ENCODE data around the gene ATRAID.

ATRAID gene

DNA sequence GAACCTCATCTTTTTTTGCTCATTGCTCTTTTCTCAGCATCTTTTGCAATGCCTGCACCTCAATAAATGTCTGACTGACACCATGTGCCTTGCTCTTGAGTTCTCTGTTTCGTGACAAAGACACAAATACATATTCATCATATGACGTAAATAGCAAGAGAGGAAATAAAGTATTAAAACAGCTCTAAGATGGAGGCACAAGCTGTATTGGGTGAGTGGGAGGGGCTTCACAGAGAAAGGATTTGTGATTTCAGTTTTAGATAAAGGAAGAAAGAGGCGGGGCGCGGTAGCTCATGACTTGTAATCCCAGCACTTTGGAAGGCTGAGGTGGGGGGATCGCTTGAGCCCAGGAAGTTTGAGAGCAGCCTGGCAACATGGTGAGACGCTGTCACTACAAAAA, 8.2 kb downstream of the ATRAID start:
- DNase-seq = no peak

DNA sequence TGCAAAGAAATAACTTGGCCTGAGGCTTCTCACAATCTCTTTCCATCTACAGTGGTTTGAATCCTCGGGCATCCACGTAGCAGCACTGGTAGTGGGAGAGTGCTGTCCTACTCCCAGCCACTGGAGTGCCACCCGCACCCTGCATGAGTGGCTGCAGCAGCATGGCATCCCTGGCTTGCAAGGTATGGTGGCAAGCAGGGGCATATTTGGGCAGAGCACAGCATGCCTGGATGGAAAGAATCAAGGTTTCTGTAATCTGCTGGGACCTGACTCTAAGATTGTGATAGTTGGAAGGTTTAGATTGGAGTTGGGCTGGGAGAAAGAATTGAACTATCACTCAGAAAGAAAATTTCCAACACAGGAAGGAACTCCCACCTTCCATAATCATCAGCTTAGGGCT, 9.3 kb downstream of the ATRAID start:
- no peak for DNase-seq

DNA sequence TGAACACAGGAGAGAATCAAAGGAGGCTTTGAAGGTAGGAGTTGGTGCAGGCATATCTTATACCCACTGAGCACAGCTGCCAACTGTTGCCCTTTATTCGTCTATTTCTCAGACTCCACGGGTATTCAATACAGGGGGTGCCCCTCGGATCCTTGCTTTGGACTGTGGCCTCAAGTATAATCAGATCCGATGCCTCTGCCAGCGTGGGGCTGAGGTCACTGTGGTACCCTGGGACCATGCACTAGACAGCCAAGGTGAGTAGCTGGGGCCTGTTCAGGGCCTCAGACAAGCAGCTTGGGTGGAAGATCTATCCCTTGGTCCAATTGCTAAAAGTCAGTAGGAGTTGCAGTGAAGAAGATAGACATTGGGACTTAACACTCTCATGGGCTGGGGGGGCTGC, 10.6 kb downstream of the ATRAID start:
- DNase-seq = no peak

DNA sequence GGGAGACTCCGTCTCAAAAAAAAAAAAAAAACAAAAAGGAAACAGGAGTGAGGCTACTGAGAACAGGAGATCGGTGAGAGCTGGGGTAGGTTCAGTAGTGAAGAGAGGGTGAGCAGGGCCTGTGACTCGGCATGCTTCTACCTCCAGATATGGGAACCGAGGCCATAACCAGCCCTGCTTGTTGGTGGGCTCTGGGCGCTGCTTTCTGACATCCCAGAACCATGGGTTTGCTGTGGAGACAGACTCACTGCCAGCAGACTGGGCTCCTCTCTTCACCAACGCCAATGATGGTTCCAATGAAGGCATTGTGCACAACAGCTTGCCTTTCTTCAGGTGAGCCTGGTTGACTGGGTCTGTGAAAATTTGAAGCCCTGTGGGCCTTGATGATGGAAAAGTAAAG, 11.6 kb downstream of the ATRAID start:
- DNase-seq = no peak

DNA sequence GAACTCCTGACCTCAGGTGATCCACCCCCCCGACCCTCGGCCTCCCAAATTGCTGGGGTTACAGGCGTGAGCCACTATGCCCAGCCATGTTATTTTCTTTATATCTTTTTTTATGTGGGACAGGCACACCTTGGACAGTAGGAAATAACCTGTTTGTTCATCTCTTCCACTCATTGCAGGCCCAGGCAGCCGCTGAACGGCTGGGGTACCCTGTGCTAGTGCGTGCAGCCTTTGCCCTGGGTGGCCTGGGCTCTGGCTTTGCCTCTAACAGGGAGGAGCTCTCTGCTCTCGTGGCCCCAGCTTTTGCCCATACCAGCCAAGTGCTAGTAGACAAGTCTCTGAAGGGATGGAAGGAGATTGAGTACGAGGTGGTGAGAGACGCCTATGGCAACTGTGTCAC, 13.7 kb downstream of the ATRAID start:
- DNase-seq = no peak

DNA sequence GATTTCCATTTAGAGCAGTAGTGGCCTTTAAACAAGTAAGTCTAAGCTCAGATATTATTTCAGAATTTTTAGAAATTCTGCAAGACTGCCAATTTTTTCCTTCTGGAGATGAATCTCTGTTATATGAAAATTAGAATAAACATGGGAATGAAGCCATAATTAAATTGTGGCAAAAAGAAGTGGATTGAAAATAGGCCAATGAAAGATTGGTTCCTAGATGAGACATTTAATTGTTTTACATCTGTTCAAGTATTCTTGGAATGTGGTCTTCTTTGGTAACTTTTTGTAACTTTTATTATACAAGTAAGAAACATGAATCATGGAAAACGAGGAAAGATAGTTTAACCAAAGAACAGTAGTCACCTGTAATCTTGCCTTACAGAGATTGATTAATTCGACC, 15.7 kb downstream of the ATRAID start:
- DNase-seq = no peak

DNA sequence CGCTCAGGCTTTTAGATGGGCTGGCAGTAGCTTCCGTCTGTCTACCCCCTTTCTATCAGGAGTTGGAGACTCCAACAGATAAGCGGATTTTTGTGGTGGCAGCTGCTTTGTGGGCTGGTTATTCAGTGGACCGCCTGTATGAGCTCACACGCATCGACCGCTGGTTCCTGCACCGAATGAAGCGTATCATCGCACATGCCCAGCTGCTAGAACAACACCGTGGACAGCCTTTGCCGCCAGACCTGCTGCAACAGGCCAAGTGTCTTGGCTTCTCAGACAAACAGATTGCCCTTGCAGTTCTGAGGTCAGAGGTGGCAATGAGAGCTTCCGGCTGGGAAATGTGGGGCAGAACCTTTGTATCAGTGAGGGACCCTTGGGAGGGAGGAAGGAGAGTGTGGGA, 20.1 kb downstream of the ATRAID start:
- no peak for DNase-seq

DNA sequence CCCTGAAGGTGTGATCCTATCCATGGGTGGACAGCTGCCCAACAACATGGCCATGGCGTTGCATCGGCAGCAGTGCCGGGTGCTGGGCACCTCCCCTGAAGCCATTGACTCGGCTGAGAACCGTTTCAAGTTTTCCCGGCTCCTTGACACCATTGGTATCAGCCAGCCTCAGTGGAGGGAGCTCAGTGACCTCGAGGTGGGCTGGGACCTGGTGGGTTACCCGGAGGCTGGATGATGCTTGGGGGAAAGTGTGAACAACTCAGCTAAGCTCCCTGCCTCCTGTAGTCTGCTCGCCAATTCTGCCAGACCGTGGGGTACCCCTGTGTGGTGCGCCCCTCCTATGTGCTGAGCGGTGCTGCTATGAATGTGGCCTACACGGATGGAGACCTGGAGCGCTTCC, 21.5 kb downstream of the ATRAID start:
- no peak for DNase-seq

DNA sequence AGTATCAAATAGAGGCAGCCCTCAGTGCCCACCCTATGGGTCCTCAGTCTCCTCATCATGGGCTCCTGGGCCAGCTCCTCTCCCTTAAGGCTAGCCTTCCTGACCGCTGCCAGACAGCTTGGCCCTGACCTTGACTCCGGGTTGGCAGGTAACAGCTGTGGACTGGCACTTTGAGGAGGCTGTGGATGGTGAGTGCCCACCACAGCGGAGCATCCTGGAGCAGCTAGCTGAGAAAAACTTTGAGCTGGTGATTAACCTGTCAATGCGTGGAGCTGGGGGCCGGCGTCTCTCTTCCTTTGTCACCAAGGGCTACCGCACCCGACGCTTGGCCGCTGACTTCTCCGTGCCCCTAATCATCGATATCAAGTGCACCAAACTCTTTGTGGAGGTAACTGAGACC, 24.3 kb downstream of the ATRAID start:
- DNase-seq = no peak

DNA sequence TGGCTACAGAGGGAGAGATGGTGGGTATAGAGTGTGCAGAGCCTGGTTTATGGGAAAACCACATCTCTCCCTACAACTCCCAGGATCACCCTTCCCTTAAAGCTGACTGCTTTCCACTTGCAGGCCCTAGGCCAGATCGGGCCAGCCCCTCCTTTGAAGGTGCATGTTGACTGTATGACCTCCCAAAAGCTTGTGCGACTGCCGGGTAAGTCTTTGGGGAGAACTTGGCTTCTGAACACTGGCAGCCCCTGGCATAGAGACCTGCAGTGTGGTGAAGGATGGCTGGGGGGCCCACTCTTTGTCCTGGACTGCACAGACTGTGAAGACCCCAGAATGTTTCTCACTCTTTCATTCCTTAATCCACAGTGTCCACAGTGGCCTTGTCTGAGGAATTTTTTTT, 24.8 kb downstream of the ATRAID start:
- DNase-seq = no peak

DNA sequence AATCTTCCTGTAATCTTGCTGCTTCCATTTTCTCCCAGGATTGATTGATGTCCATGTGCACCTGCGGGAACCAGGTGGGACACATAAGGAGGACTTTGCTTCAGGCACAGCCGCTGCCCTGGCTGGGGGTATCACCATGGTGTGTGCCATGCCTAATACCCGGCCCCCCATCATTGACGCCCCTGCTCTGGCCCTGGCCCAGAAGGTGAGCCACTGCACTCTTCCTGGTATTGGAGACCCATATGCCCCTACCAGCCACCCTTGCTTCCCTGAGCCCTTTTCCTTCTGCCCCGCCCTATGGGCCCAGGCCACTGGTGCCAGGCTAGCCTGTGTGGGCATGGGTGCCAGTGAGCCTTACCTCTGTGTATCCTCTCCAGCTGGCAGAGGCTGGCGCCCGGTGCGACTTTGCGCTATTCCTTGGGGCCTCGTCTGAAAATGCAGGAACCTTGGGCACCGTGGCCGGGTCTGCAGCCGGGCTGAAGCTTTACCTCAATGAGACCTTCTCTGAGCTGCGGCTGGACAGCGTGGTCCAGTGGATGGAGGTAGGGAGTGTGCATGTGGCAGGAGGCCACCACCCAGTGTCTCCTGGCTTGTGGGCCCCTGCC, 25.6 kb downstream of the ATRAID start:
- no peak for DNase-seq

DNA sequence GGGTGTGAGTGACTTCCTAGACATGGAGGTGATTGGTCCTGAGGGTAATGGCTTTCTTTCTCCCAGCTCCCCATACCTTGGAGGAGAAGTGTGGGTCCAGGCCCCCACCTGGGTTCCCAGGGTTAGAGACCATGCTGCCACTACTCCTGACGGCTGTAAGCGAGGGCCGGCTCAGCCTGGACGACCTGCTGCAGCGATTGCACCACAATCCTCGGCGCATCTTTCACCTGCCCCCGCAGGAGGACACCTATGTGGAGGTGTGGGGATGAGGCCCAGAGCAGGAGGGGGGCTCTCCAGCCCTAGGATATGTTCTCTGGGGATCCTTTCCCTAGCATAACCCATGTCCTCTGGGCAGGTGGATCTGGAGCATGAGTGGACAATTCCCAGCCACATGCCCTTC, 27.1 kb downstream of the ATRAID start:
- no peak for DNase-seq

DNA sequence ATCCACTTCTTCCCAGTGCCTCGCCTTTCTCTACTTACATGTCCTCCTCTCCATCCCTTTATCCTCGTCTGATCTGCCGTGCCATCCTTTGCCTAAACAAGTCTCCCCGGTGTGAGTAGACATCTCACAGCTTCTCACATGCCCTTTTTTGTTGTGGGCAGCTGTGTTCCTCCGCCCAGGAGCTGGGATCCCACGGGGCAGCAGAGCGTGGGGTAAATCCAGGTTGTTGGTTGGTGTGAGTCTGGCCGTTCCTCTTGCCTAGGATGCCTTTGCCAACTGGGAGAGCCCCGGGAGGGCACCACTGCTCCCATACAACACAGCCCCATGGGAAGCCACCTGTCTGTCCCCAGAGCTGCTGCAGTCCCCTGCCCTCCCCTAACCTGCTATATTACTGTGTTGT, 28.6 kb downstream of the ATRAID start:
- no peak for DNase-seq

DNA sequence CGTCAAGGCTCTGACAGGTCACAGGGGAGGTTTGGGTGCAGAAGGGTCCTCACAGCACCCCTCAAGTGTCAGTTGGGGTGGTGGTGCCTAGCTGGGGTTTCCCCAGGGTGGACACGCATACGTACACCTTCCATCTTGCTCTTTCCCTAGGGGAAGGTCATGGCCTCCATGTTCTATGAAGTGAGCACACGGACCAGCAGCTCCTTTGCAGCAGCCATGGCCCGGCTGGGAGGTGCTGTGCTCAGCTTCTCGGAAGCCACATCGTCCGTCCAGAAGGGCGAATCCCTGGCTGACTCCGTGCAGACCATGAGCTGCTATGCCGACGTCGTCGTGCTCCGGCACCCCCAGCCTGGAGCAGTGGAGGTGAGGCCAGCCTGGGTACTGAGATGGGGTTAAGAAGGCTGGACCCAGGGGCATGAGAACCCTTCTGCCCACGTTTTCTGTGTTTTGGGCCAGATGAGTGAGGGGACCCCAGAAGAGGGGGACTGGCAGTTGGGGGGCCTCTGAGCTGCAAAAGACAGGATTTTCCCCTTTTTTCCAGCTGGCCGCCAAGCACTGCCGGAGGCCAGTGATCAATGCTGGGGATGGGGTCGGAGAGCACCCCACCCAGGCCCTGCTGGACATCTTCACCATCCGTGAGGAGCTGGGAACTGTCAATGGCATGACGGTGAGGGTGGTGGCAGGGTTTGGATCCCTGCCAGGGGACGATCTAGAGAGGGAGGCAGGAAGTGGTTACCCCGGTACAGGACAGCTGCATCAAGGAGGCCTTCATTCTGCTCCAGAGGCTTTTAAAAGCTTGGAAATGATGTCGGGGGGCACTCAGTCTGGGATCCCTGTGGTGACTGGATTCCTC, 30.1 kb downstream of the ATRAID start:
- no peak for DNase-seq

DNA sequence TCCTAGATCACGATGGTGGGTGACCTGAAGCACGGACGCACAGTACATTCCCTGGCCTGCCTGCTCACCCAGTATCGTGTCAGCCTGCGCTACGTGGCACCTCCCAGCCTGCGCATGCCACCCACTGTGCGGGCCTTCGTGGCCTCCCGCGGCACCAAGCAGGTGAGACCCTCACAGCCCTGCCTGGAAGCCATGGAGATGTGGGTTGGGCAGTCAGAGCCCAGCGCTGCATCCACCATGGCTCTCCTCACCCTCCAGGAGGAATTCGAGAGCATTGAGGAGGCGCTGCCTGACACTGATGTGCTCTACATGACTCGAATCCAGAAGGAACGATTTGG, 30.7 kb downstream of the ATRAID start:
- no peak for DNase-seq

DNA sequence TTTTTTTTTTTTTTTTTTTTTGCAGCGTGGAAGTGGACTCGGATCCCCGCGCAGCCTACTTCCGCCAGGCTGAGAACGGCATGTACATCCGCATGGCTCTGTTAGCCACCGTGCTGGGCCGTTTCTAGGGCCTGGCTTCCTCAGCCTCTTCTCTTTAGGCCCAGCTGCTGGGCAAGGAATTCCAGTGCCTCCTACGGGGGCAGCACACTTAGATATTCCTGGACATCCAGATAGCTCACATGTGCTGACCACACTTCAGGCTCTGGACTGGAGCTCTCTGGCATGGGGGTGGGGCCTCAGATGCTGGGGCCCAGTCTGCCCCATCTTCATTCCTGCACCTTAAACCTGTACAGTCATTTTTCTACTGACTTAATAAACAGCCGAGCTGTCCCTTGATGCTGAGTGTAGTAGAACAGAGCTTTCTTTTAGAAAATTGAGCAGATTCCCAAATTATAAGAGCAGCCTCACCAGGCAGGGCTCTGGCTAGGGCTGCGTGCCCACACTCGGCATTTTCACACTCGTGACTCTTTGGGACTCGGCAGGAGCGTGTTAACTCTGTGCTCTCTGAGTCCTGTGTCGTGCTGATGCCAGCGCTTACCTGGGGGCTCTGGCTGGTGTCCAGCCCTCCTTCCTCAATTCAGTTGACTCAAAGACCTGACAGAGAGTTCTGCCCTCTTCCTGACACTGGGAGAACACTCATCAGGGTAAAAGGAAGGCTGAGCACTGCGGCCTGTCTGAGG, 31.7 kb downstream of the ATRAID start:
- DNase-seq = no peak

DNA sequence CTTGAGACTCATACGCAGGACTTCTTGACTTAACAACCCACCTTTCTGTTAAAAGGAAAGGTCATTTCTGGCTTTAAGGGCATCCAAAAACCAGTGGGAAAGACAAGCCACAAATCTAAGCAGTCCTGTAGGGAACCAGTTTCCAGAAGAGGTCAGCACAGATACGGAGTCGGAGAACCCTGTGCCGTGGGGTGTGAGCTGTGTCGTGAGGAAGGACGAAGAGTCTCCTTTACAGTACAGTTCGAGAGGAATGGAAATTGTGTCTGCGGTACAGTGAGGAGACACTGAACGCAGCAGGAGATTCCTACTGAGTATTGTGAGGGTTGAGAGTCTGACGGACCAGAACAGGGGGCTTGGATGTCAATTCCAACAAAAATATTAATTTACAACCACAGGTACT, 33.3 kb downstream of the ATRAID start:
- DNase-seq = no peak

DNA sequence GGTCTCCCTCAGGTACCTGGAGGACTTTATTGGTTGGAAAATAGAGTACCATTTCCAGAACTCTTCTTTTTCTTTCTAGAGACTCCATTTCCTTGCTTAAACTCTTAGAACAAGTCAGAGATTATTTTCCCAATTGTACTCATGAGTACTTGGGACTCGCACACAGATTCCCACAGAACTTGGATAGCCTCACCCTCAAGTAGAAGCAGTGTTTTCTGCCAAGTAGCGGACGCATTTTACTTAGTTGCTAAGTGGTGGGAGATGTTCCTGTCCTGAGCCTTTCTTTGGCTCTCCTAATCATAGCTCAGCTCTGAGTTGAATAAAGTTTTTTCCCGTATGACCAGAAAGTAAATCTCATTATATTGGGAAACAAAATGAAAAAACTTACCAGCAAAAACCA, 33.8 kb downstream of the ATRAID start:
- no peak for DNase-seq

DNA sequence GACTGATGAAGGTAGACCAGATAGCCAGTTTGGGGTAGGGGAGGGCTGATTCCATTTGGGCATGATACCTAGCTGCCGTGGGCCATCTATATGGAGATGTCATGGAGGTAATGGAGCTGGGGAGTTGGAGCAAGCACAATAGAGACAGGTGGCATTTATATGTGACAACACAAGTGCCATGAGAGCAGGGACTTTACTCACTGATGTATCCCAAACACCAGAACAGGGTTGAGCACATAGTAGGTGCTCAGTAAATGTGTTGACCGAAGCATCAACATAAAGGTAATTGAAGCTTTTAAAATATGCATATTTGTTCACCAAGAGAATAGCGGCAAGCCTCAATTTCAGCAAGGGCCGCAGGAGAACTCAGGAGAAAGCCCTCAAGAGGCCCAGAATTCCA, 36.1 kb downstream of the ATRAID start:
- no peak for DNase-seq

DNA sequence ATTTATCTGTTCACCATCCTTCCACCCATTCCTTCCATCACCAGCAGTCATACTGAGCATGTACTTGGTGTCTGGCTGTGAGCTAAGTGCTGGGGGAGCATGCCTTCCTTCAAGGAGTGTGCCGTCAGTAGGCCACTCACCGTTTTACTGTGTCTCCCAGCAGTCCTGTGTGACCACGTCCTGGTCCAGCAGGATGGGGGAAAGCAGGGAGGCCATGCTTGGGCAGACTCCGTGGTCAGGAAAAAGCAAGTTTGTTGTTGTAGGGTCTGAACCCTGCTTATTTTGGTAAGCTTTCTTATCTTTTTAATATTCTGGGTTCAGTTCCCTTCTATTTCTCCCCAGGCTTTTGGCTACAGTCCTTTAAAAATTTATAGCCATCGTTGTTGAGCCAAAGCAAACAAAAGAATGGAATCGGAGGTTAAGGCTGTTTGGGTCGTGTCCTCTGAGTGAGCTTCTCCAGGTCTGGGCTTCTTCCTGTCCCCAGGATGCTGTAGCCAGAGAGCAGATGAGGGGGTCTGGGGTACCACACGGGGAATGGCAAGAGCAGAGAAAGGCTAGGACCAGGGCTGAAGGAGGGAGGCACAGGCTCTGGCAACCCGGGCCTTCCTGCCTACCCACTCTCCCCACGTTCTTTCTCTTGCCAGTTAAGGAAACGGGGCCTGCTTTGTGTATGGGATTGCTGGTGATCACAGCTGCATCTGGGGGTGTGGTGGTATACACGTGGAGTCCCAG, 37.5 kb downstream of the ATRAID start:
- DNase-seq = no peak

DNA sequence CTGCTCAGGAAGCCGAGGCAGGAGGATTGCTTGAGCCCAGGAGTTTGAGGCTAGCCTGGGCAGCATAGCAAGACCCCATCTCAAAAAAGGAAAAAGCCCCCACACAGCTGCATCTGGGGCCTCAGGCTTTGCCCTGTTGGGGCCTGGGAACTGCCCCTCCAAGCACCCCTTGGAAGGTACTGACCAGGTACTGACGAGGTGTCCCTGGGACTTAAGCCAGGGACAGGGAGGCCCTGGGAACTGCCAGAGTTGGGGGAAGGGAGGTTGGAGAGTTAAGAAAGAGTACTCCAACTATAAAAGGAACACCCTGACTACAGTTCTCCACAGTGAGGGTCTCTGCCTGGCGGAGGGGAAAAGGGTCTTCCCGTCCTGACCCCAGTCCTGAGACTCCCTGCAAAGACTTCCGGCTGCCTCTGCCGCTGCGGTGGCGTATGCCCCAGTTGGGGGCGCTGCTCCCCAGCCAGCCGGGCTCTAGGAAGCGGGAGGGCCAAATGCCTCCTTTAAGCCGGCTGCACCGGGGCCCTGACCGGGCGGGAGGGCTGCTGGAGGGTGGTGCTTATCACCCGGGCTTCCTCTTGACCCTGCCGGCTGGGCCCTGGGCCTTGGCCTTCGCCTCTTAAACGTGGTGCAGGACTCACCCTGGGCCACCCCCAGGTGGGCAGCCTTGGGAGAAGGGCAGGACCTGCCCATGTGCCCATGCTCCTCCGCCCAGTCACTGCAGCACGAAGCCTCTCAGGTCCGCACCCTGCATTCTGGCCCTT, 38.2 kb downstream of the ATRAID start:
- DNase-seq = peak; percentile 55 to 70

DNA sequence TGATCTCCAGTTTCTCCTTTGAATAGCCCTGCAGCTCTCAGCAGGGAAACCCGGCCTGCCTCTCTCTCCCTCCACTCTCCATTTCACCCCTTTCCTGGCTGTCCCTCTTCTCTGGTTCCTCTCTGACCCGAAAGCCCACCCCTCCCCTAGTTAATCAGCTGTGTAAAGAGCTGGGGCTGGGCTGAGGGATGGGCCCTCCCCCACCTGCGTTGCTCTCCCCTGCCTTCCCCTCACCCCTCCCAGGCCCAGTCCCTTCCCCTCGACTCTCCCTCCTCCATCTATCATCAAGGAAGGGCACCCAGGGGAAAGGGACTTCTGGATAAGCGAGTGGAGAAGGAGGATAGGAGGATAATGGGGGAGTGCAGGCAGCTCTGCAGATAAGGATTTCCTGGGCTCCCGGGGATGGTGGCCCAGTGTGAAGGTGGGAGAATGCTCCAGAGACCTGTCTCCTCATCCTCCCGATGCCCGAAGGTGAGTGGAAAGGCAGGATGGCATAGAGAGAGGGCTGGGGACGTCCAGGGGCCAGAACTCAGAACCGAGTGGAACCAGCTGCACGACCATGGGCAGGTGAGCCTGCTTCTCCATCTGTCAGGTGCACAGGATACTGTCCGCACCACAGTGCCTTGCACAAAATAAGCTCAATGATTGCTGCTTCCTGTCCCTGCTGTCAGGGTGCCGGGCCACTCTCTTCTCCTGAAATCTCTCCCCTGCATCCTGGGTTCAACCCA, 39.0 kb downstream of the ATRAID start:
- DNase-seq = no peak

Measured in stimulated activated CD4-positive, alpha-beta T cell treated with anti-CD3 and anti-CD28 coated beads, Interleukin-2, amount 100 ng/mL, for 24 hours (primary cell).